GM12878 (cell line): ENCODE results near the gene DDAH1. TPM values are rescaled to one million over a fixed set of nuclear protein-coding genes. Genes with fewer than 3 reads are reported as not detected.

Experiments
- ATAC-seq: fragments of 200-7000 bp; cut with Tn5 transposase; 3 replicates; pipeline ENCODE4 v1.9.1; 2020; ENCODE audit warnings: mild to moderate bottlenecking, moderate library complexity
- BruUV-seq: library from RNA; stranded (reverse); fragments of 400-500 nt; replicated peaks from 2 replicates; lab custom pipeline; 2021; lab: Mats Ljungman, UMichigan
- CTCF ChIA-PET: fragments of 300-600 bp; sonication (Branson Sonifier 250); formaldehyde crosslinking; extraction: SDS; loops from one replicate; lab custom pipeline; 2021; ENCODE audit warnings: inconsistent platforms; lab: Yijun Ruan, JAX
- POLR2A ChIA-PET: fragments of 350-600 bp; formaldehyde crosslinking; extraction: SDS; loops from one replicate; lab custom pipeline; 2021; ENCODE audit warnings: inconsistent platforms; lab: Charles Lee
- RAD21 ChIA-PET: fragments of 300-600 bp; sonication (Branson Sonifier 250); formaldehyde crosslinking; loops from one replicate; lab custom pipeline; 2023; ENCODE audit warnings: antibody characterized with exemption; ENCODE audit not compliant: unreplicated experiment; lab: Charles Lee
- SMC1A ChIA-PET: fragments of 300-600 bp; sonication (Branson Sonifier 250); formaldehyde crosslinking; loops from one replicate; lab custom pipeline; 2023; ENCODE audit not compliant: unreplicated experiment, uncharacterized antibody; lab: Charles Lee
- DNase-seq: peaks from one replicate; pipeline ENCODE4 v3.0.0-alpha.2; 2011; ENCODE audit warnings: low read depth, low spot score
- FAIRE-seq: peaks from 3 replicates; lab custom pipeline; 2011; peaks lifted over from hg19 to GRCh38; lab: Jason Lieb, UNC
- H2AFZ ChIP-seq: 2 replicates; pipeline ENCODE4 v1.6.0; 2011; ENCODE audit warnings: low read depth, low read length, control low read depth; ENCODE audit not compliant: control insufficient read depth
- H3K27ac ChIP-seq: 2 replicates; pipeline ENCODE4 v1.5.1; 2011; ENCODE audit warnings: control low read depth; ENCODE audit not compliant: control insufficient read depth, insufficient read depth
- H3K27me3 ChIP-seq, 2 experiments: replicated peaks in 1 of 2; 2 replicates each; pipeline versions ENCODE4 v1.6.0 to v1.6.1; 2011; ENCODE audit warnings: low read length in 1 of 2; ENCODE audit not compliant: control insufficient read depth in 2 of 2, insufficient read depth in 2 of 2
- H3K36me3 ChIP-seq, 2 experiments: 2 replicates each; pipeline ENCODE4 v1.5.1; 2011; ENCODE audit warnings: low read length in 1 of 2; ENCODE audit not compliant: control insufficient read depth in 2 of 2, insufficient read depth in 2 of 2
- H3K4me1 ChIP-seq: 2 replicates; pipeline ENCODE4 v1.6.1; 2011; ENCODE audit warnings: mild to moderate bottlenecking, low read length, moderate library complexity, mixed read lengths; ENCODE audit not compliant: control insufficient read depth, insufficient read depth
- H3K4me2 ChIP-seq: 2 replicates; pipeline ENCODE4 v1.6.0; 2011; ENCODE audit warnings: control low read depth; ENCODE audit not compliant: control insufficient read depth, insufficient read depth
- H3K4me3 ChIP-seq: fragments of 200-600 bp; sonication (generic); 2 replicates; pipeline ENCODE4 v1.5.1; 2016
- H3K79me2 ChIP-seq: 2 replicates; pipeline ENCODE4 v1.6.0; 2011; ENCODE audit warnings: low read length; ENCODE audit not compliant: control insufficient read depth, insufficient read depth
- H3K9ac ChIP-seq: 2 replicates; pipeline ENCODE4 v1.8.0; 2011; ENCODE audit warnings: low read length, control low read depth, mixed read lengths; ENCODE audit not compliant: control insufficient read depth, insufficient read depth
- H3K9me3 ChIP-seq: replicated peaks from 3 replicates; pipeline ENCODE4 v1.5.1; 2011; ENCODE audit warnings: mild to moderate bottlenecking, low read length; ENCODE audit not compliant: control insufficient read depth, insufficient read depth
- H4K20me1 ChIP-seq: 2 replicates; pipeline ENCODE4 v1.6.0; 2011; ENCODE audit not compliant: control insufficient read depth, insufficient read depth
- CHD2 ChIP-seq: IDR thresholded peaks from 2 replicates; pipeline ENCODE4 v1.6.1; 2011; ENCODE audit warnings: low read depth, low read length, improper control_type of control experiment, borderline replicate concordance
- CHD4 ChIP-seq: fragments of 200-600 bp; sonication (generic); IDR thresholded peaks from 2 replicates; pipeline ENCODE4 v1.6.1; 2016; ENCODE audit warnings: mild to moderate bottlenecking
- CREB1 ChIP-seq: IDR thresholded peaks from 2 replicates; pipeline ENCODE4 v1.6.1; 2012; ENCODE audit warnings: low read depth, mild to moderate bottlenecking, inconsistent platforms
- CTCF ChIP-seq, 3 experiments: IDR thresholded peaks in 2 of 3; conservative IDR thresholded peaks in 1 of 3; 2 replicates each; pipeline ENCODE4 v1.5.1; 2011; ENCODE audit warnings: low read depth in 3 of 3, low read length in 3 of 3, mild to moderate bottlenecking in 3 of 3, control low read depth in 2 of 3, moderate library complexity in 2 of 3, inconsistent platforms in 1 of 3, mixed read lengths in 1 of 3; ENCODE audit not compliant: control insufficient read depth in 2 of 3, insufficient read depth in 1 of 3; ENCODE audit errors: extremely low read depth in 1 of 3
- MXI1 ChIP-seq: fragments of 150-350 bp; IDR thresholded peaks from 2 replicates; pipeline ENCODE4 v1.6.1; 2011; ENCODE audit warnings: low read depth, mild to moderate bottlenecking, inconsistent platforms, low read length, improper control_type of control experiment
- NFYA ChIP-seq: IDR thresholded peaks from 2 replicates; pipeline ENCODE4 v1.6.1; 2011; ENCODE audit warnings: low read depth, mild to moderate bottlenecking, low read length, improper control_type of control experiment, borderline replicate concordance
- NFYB ChIP-seq: IDR thresholded peaks from 2 replicates; pipeline ENCODE4 v1.6.1; 2011; ENCODE audit warnings: low read depth, mild to moderate bottlenecking, low read length, improper control_type of control experiment, moderate library complexity; ENCODE audit not compliant: insufficient read depth
- NR2C1 ChIP-seq: fragments of 450-650 bp; IDR thresholded peaks from 2 replicates; pipeline ENCODE4 v1.6.1; 2017; ENCODE audit warnings: antibody characterized with exemption, mild to moderate bottlenecking, moderate library complexity
- RELA ChIP-seq: fragments of 450-650 bp; IDR thresholded peaks from 2 replicates; pipeline ENCODE4 v1.8.0; 2014; ENCODE audit warnings: borderline replicate concordance; ENCODE audit not compliant: partially characterized antibody
- SMAD5 ChIP-seq: IDR thresholded peaks from 2 replicates; pipeline ENCODE4 v1.6.1; 2016; ENCODE audit warnings: antibody characterized with exemption, low read depth
- USF1 ChIP-seq: IDR thresholded peaks from 2 replicates; pipeline ENCODE4 v1.6.1; 2011; ENCODE audit warnings: borderline replicate concordance, low read depth, mild to moderate bottlenecking, moderate library complexity, mixed read lengths, low read length; ENCODE audit not compliant: insufficient read depth; ENCODE audit errors: extremely low read length
- WGBS: methylation state at CpG from one replicate; pipeline ENCODE4 v1.1.6; 2016; ENCODE audit warnings: low lambda C conversion rate; ENCODE audit not compliant: insufficient replicate concordance, insufficient coverage; ENCODE audit errors: missing lambda C conversion rate; 5-methylcytosine and 5-hydroxymethylcytosine counted together
- in situ Hi-C: fragments of 300-500 bp; cut with MboI; formaldehyde crosslinking; loops from 9 replicates; pipeline ENCODE4 v1.14.3; 2018; ENCODE audit warnings: mixed read lengths
- intact Hi-C: fragments of 100-400 bp; cut with micrococcal nuclease; formaldehyde crosslinking; loops from one replicate; pipeline ENCODE4 v1.14.2; 2022; ENCODE audit not compliant: unreplicated experiment
- polyA plus RNA-seq, 11 experiments: library from polyadenylated mRNA; depleted of rRNA in 4 of 11; unstranded in 6 of 11; stranded (reverse) in 5 of 11; fragments of >200 nt; fragmentation: Nextera tagmentation in 4 of 11; fragmentation: Illumina TruSeq in 1 of 11; extraction: Ambion mirVana in 4 of 11; extraction: Trizol in 1 of 11; gene quantifications; 1 replicate in 1 of 11; 2 replicates in 10 of 11; pipeline versions ENCODE4 v1.2.1 to v1.2.3, GENCODE V29; 2011 to 2016; ENCODE audit warnings: inconsistent platforms in 2 of 11, missing spikeins in 2 of 11, low read depth in 1 of 11
- total RNA-seq, 4 experiments: library from RNA; depleted of rRNA in 3 of 4; stranded (reverse); fragments of >200 nt in 3 of 4; fragmentation: Illumina TruSeq in 1 of 4; extraction: Trizol in 1 of 4; gene quantifications; 2 replicates each; pipeline versions ENCODE4 v1.2.1 to v1.2.3, GENCODE V29; 2013 to 2021

Gene DDAH1
- total and polyA plus RNA-seq, 10 of the 15 experiments (the other 5 are each of a cell fraction or from before 2014, with no cell fraction given) = 0.07 to 0.88 (median 0.27) TPM; not detected in 6

GRCh38 chr1:85467036-85467435 lies 2.1 kb upstream of the DDAH1 start:
- RAD21 ChIA-PET = no interaction called here
- BruUV-seq = no TSS peak
- Histone ChIP-seq H3K9me3 (no peaks in the 10 kb centered on the region; the same call in 2 of the 3 replicates), H3K79me2 (no peaks in the 10 kb centered on the region), H3K9ac (no peak overlapping the region), H3K4me3 (no peak overlapping the region), H3K4me1 (no peaks in the 10 kb centered on the region), H4K20me1 (no peaks in the 10 kb centered on the region), H3K27ac (no peak overlapping the region), H2AFZ (no peak overlapping the region), H3K27me3 (peaks cover 4 to 12% of the 10 kb centered on the region in 2 experiments), H3K4me2 (no peak overlapping the region), H3K36me3 (no peaks in the 10 kb centered on the region)
- in situ Hi-C loops = no loop called here
- ATAC-seq (no peak), DNase-seq (no peak), FAIRE-seq (no peak)
- SMC1A ChIA-PET = no interaction called here
- TF ChIP-seq CREB1 = no peak
- no peak for TF ChIP-seq NR2C1
- no peak for TF ChIP-seq CTCF (IDR thresholded peaks at IDR 0.05 in 2 of 3, conservative IDR thresholded peaks at IDR 0.05 in 1 of 3; ENCODE audit: control insufficient read depth in 2 of 3, extremely low read depth in 1 of 3, insufficient read depth in 1 of 3, low read depth in 3 of 3, low read length in 3 of 3)
- no peak for TF ChIP-seq RELA
- no peak for TF ChIP-seq USF1
- no peak for TF ChIP-seq MXI1
- TF ChIP-seq NFYA = no peak
- TF ChIP-seq CHD4 = no peak
- no peak for TF ChIP-seq CHD2
- TF ChIP-seq NFYB = no peak
- no peak for TF ChIP-seq SMAD5
- POLR2A ChIA-PET = no interaction called here
- intact Hi-C loops = no loop called here
- CTCF ChIA-PET = no interaction called here
- WGBS = 75% methylated on average over 5 of the region's 5 CpGs
